ENCODE data around the gene ARAP1. TPM values are rescaled to one million over a fixed set of nuclear protein-coding genes. Genes with fewer than 3 reads are reported as not detected.
A peak's percentile ranks its signal among the peaks of the same experiment; 100 is the strongest.

Gene ARAP1
- total RNA-seq, 2 experiments from 2014 or later = 77.4 to 79.6 TPM

- intact Hi-C loops (cut with micrococcal nuclease) = no loop called here
These were observed 12.8 kb downstream of the ARAP1 start for GRCh38 chr11:72739240-72740059.

GRCh38 chr11:72738199-72739141 lies 13.7 kb downstream of the ARAP1 start:
- ChIA-PET POLR2A (no interaction called here), CTCF (interaction anchor here (0.5 to 2.9 kb wide), 4 partner anchors 13 to 75 kb away, joined by 3 to 24 read pairs (median 6); no protein-coding TSS in a partner anchor)
- H3K27ac Mint-ChIP-seq = peak overlapping the region; percentile 91
- peaks cover 64% of the 10 kb centered on the region for H3K4me1 Mint-ChIP-seq (ENCODE audit: low read depth)
- intact Hi-C loops (cut with micrococcal nuclease) = no loop called here
- no peaks in the 10 kb centered on the region for H3K27me3 Mint-ChIP-seq
- peak overlapping the region; percentile 61 for H3K4me3 Mint-ChIP-seq
- peaks cover 4% of the 10 kb centered on the region for H3K36me3 Mint-ChIP-seq
- no peak for DNase-seq
- no peaks in the 10 kb centered on the region for H3K9me3 Mint-ChIP-seq

More at GRCh38 chr11:72739240-72740059, 12.8 kb downstream of the ARAP1 start:
- CTCF ChIA-PET = interaction anchor here (2.3 kb wide), 1 partner anchor 53 kb away, joined by 6 read pairs; no protein-coding TSS in a partner anchor
- Mint-ChIP-seq H3K36me3 (peaks cover 4% of the 10 kb centered on the region), H3K9me3 (no peaks in the 10 kb centered on the region), H3K27ac (peak overlapping the region; percentile 91), H3K4me1 (ENCODE audit: low read depth) (peaks cover 73% of the 10 kb centered on the region), H3K27me3 (no peaks in the 10 kb centered on the region), H3K4me3 (peak overlapping the region; percentile 61)
- no peak for DNase-seq
- POLR2A ChIA-PET = no interaction called here

GRCh38 chr11:72737336-72737735 lies 14.9 kb downstream of the ARAP1 start:
- intact Hi-C loops (cut with micrococcal nuclease) = no loop called here
- Mint-ChIP-seq H3K4me3 (peak overlapping the region; percentile 24), H3K4me1 (ENCODE audit: low read depth) (peaks cover 59% of the 10 kb centered on the region), H3K36me3 (peaks cover 4% of the 10 kb centered on the region), H3K27me3 (no peaks in the 10 kb centered on the region), H3K9me3 (no peaks in the 10 kb centered on the region), H3K27ac (peak overlapping the region; percentile 91)
- no peak for DNase-seq
- CTCF ChIA-PET = interaction anchor here (0.8 to 2.9 kb wide), 3 partner anchors 12 to 76 kb away, joined by 3 to 24 read pairs (median 5); no protein-coding TSS in a partner anchor
- POLR2A ChIA-PET = interaction anchor here (1.7 kb wide), 1 partner anchor 15 kb away, joined by 7 read pairs; no protein-coding TSS in a partner anchor

- Mint-ChIP-seq H3K9me3 (peaks cover under 1% of the 10 kb centered on the region), H3K4me3 (peak overlapping the region; percentile 24), H3K4me1 (ENCODE audit: low read depth) (peaks cover 51% of the 10 kb centered on the region), H3K27ac (peak overlapping the region; percentile 91), H3K27me3 (no peaks in the 10 kb centered on the region), H3K36me3 (peaks cover 8% of the 10 kb centered on the region)
- POLR2A ChIA-PET = interaction anchor here (1.0 to 1.7 kb wide), 4 partner anchors 11 to 77 kb away, joined by 3 to 7 read pairs (median 5); no protein-coding TSS in a partner anchor
- DNase-seq = peak; percentile 86
- CTCF ChIA-PET = interaction anchor here (0.7 to 2.9 kb wide), 5 partner anchors 11 to 77 kb away, joined by 3 to 24 read pairs (median 5); partner anchors contain the start of gene STARD10
- intact Hi-C loops (cut with micrococcal nuclease) = loop anchor here (1.0 kb wide), 3 partner anchors 14 to 57 kb away; partner anchors contain the start of gene ARAP1
These were observed 15.6 kb downstream of the ARAP1 start for GRCh38 chr11:72736452-72737069.

GRCh38 chr11:72735495-72736027 lies 16.6 kb downstream of the ARAP1 start:
- peaks cover 4% of the 10 kb centered on the region for H3K9me3 Mint-ChIP-seq
- POLR2A ChIA-PET = interaction anchor here (1.2 to 1.7 kb wide), 3 partner anchors 10 to 78 kb away, joined by 4 to 7 read pairs (median 6); no protein-coding TSS in a partner anchor
- H3K4me3 Mint-ChIP-seq = no peak overlapping the region
- no peaks in the 10 kb centered on the region for H3K27me3 Mint-ChIP-seq
- intact Hi-C loops (cut with micrococcal nuclease) = loop anchor here (1.0 kb wide), 3 partner anchors 13 to 58 kb away; partner anchors contain the start of gene ARAP1
- no peak for DNase-seq
- H3K4me1 Mint-ChIP-seq (ENCODE audit: low read depth) = peaks cover 41% of the 10 kb centered on the region
- CTCF ChIA-PET = interaction anchor here (0.9 to 3.0 kb wide), 4 partner anchors 11 to 553 kb away, joined by 3 to 12 read pairs (median 10); partner anchors contain the start of gene STARD10
- no peak overlapping the region for H3K27ac Mint-ChIP-seq
- H3K36me3 Mint-ChIP-seq = peaks cover 15% of the 10 kb centered on the region

GRCh38 chr11:72732329-72732728 lies 19.9 kb downstream of the ARAP1 start:
- Mint-ChIP-seq H3K27ac (peak overlapping the region; percentile 21), H3K4me1 (ENCODE audit: low read depth) (peaks cover 15% of the 10 kb centered on the region), H3K4me3 (no peak overlapping the region), H3K36me3 (peaks cover 13% of the 10 kb centered on the region), H3K9me3 (peaks cover 4% of the 10 kb centered on the region), H3K27me3 (no peaks in the 10 kb centered on the region)
- no peak for DNase-seq
- intact Hi-C loops (cut with micrococcal nuclease) = no loop called here
- ChIA-PET POLR2A (no interaction called here), CTCF (interaction anchor here (0.7 to 1.1 kb wide), 2 partner anchors 62 to 425 kb away, joined by 3 to 6 read pairs; partner anchors contain the start of gene STARD10)

- H3K36me3 Mint-ChIP-seq = peaks cover 11% of the 10 kb centered on the region
- no peak for DNase-seq
These were observed 21.5 kb downstream of the ARAP1 start for GRCh38 chr11:72730737-72731136.

GRCh38 chr11:72730243-72730642 lies 22.0 kb downstream of the ARAP1 start:
- ChIA-PET CTCF (interaction anchor here (1.2 to 1.3 kb wide), 3 partner anchors 46 to 64 kb away, joined by 3 to 4 read pairs (median 3); partner anchors contain the start of gene STARD10), POLR2A (no interaction called here)
- no peak overlapping the region for H3K4me3 Mint-ChIP-seq
- no peaks in the 10 kb centered on the region for H3K27me3 Mint-ChIP-seq
- peaks cover 5% of the 10 kb centered on the region for H3K4me1 Mint-ChIP-seq (ENCODE audit: low read depth)
- H3K36me3 Mint-ChIP-seq = peaks cover 11% of the 10 kb centered on the region
- intact Hi-C loops (cut with micrococcal nuclease) = no loop called here
- no peak for DNase-seq
- H3K9me3 Mint-ChIP-seq = peaks cover 4% of the 10 kb centered on the region
- H3K27ac Mint-ChIP-seq = no peak overlapping the region

More at GRCh38 chr11:72730737-72731136, 21.5 kb downstream of the ARAP1 start:
- H3K27me3 Mint-ChIP-seq = no peaks in the 10 kb centered on the region
- intact Hi-C loops (cut with micrococcal nuclease) = no loop called here
- no peak overlapping the region for H3K4me3 Mint-ChIP-seq
- H3K27ac Mint-ChIP-seq = no peak overlapping the region
- ChIA-PET POLR2A (no interaction called here), CTCF (interaction anchor here (1.2 to 1.3 kb wide), 2 partner anchors 46 to 62 kb away, joined by 3 to 4 read pairs; no protein-coding TSS in a partner anchor)
- H3K4me1 Mint-ChIP-seq (ENCODE audit: low read depth) = peaks cover 2% of the 10 kb centered on the region
- peaks cover 4% of the 10 kb centered on the region for H3K9me3 Mint-ChIP-seq

- H3K4me3 Mint-ChIP-seq = no peak overlapping the region
- intact Hi-C loops (cut with micrococcal nuclease) = loop anchor here (5.0 to 10.0 kb wide), 3 partner anchors 35 to 517 kb away; partner anchors contain the start of gene FCHSD2
- peaks cover 12% of the 10 kb centered on the region for H3K36me3 Mint-ChIP-seq
- no peak for DNase-seq
- peaks cover 18% of the 10 kb centered on the region for H3K4me1 Mint-ChIP-seq (ENCODE audit: low read depth)
- CTCF ChIA-PET = interaction anchor here (0.7 to 7.9 kb wide), 2 partner anchors 59 to 66 kb away, joined by 3 to 129 read pairs; partner anchors contain the start of gene STARD10
- peak overlapping the region; percentile 58 for H3K27ac Mint-ChIP-seq
- POLR2A ChIA-PET = interaction anchor here (1.5 to 1.6 kb wide), 2 partner anchors 25 to 87 kb away, joined by 4 read pairs; partner anchors contain the start of genes ARAP1 and ATG16L2
- peaks cover 4% of the 10 kb centered on the region for H3K9me3 Mint-ChIP-seq
- H3K27me3 Mint-ChIP-seq = no peaks in the 10 kb centered on the region
These were observed 24.7 kb downstream of the ARAP1 start for GRCh38 chr11:72727521-72727920.

Data from activated CD4-positive, alpha-beta memory T cell treated with anti-CD3 and anti-CD28 coated beads for 36 hours (primary cell).